Ramos (cell line): ENCODE data around the gene DLG2.

Experiments
- in situ Hi-C: fragments of 300-500 bp; cut with MboI; formaldehyde crosslinking; loops from one replicate; pipeline ENCODE4 v1.14.3; 2022; ENCODE audit warnings: low sequenced_read_pairs; ENCODE audit not compliant: unreplicated experiment

DLG2 gene

GRCh38 chr11:84724256-84724655 lies 902.9 kb downstream of the DLG2 start:
- in situ Hi-C loops: no loop called here

- in situ Hi-C loops: no loop called here
Measured at GRCh38 chr11:84722583-84723108, 904.5 kb downstream of the DLG2 start.

- in situ Hi-C loops: no loop called here
Measured at GRCh38 chr11:84721561-84721961, 905.6 kb downstream of the DLG2 start.

GRCh38 chr11:84720706-84721402 lies 906.3 kb downstream of the DLG2 start:
- in situ Hi-C loops: no loop called here

GRCh38 chr11:84719935-84720577 lies 907.1 kb downstream of the DLG2 start:
- in situ Hi-C loops: no loop called here

GRCh38 chr11:84714316-84714780 lies 912.8 kb downstream of the DLG2 start:
- in situ Hi-C loops: no loop called here

- in situ Hi-C loops: no loop called here
Measured at GRCh38 chr11:84691830-84692229, 935.3 kb downstream of the DLG2 start.

GRCh38 chr11:84687433-84687832 lies 939.7 kb downstream of the DLG2 start:
- in situ Hi-C loops: no loop called here

- in situ Hi-C loops: no loop called here
Measured at GRCh38 chr11:84686716-84687115, 940.4 kb downstream of the DLG2 start.

- in situ Hi-C loops: no loop called here
Measured at GRCh38 chr11:84685976-84686375, 941.2 kb downstream of the DLG2 start.

- in situ Hi-C loops: no loop called here
Measured at GRCh38 chr11:84685149-84685548, 942.0 kb downstream of the DLG2 start.

GRCh38 chr11:84681456-84681855 lies 945.7 kb downstream of the DLG2 start:
- in situ Hi-C loops: no loop called here

- in situ Hi-C loops: no loop called here
Measured at GRCh38 chr11:84675396-84676025, 951.6 kb downstream of the DLG2 start.

- in situ Hi-C loops: no loop called here
Measured at GRCh38 chr11:84673753-84674152, 953.4 kb downstream of the DLG2 start.

GRCh38 chr11:84671325-84671999 lies 955.7 kb downstream of the DLG2 start:
- in situ Hi-C loops: no loop called here

GRCh38 chr11:84663731-84664130 lies 963.4 kb downstream of the DLG2 start:
- in situ Hi-C loops: no loop called here

- in situ Hi-C loops: no loop called here
Measured at GRCh38 chr11:84660257-84660977, 966.7 kb downstream of the DLG2 start.

- in situ Hi-C loops: no loop called here
Measured at GRCh38 chr11:84655712-84656111, 971.4 kb downstream of the DLG2 start.

GRCh38 chr11:84648471-84648870 lies 978.7 kb downstream of the DLG2 start:
- in situ Hi-C loops: no loop called here
